Measurements from ENCODE around the gene LAP3.

Gene LAP3

GRCh38 chr4:17657090-17657489 lies 80.1 kb downstream of the LAP3 start:
- H3K4me1 ChIP-seq = peaks cover 27% of the 10 kb centered on the region
- no peaks in the 10 kb centered on the region for H3K27me3 ChIP-seq
- H3K9me3 ChIP-seq = no peaks in the 10 kb centered on the region
- no peaks in the 10 kb centered on the region for H3K36me3 ChIP-seq
- no peaks in the 10 kb centered on the region for H4K20me1 ChIP-seq
- no peak for TF ChIP-seq Cebpa-rat (IDR thresholded peaks at IDR 0.05)
- no peak overlapping the region for H3K4me3 ChIP-seq
- H3K4me2 ChIP-seq = no peak overlapping the region
- no peak overlapping the region for H3K27ac ChIP-seq
- no peak overlapping the region for H3K9ac ChIP-seq
